Epidermal melanocyte (primary cell): ENCODE measurements around the gene HS6ST1.
A peak's percentile ranks its signal among the peaks of the same experiment; 100 is the strongest.

Experiments used
- DNase-seq: peaks from one replicate; pipeline ENCODE4 v3.0.0; 2011; ENCODE audit warnings: low spot score; ENCODE audit not compliant: insufficient read length

Gene HS6ST1

GRCh38 chr2:128318776-128319464 is at the start of gene HS6ST1:
Gene HS6ST1 (minus strand): TSS chr2:128318868. CDS start chr2:128318563, 305 bp downstream.
- DNase-seq, result peak; percentile 88

- DNase-seq, result no peak
Measured at GRCh38 chr2:128367601-128368359, 49.1 kb upstream of the HS6ST1 start.

- no peak for DNase-seq
Measured at GRCh38 chr2:128366713-128367511, 48.2 kb upstream of the HS6ST1 start.

GRCh38 chr2:128365217-128365905 is 46.7 kb upstream of the HS6ST1 start:
- DNase-seq, result no peak

- DNase-seq, result no peak
Measured at GRCh38 chr2:128364441-128364911, 45.8 kb upstream of the HS6ST1 start.

GRCh38 chr2:128363934-128364361 is 45.3 kb upstream of the HS6ST1 start:
- no peak for DNase-seq

GRCh38 chr2:128362889-128363228 is 44.2 kb upstream of the HS6ST1 start:
- DNase-seq, result peak; percentile 66

GRCh38 chr2:128362176-128362888 is 43.7 kb upstream of the HS6ST1 start:
- no peak for DNase-seq

GRCh38 chr2:128361376-128362131 is 42.9 kb upstream of the HS6ST1 start:
- no peak for DNase-seq

GRCh38 chr2:128360711-128361110 is 42.0 kb upstream of the HS6ST1 start:
- DNase-seq, result no peak

- no peak for DNase-seq
Measured at GRCh38 chr2:128359841-128360240, 41.2 kb upstream of the HS6ST1 start.

GRCh38 chr2:128358941-128359731 is 40.5 kb upstream of the HS6ST1 start:
- DNase-seq, result no peak

- no peak for DNase-seq
Measured at GRCh38 chr2:128357506-128358370, 39.1 kb upstream of the HS6ST1 start.

- DNase-seq, result no peak
Measured at GRCh38 chr2:128356127-128356526, 37.5 kb upstream of the HS6ST1 start.

- no peak for DNase-seq
Measured at GRCh38 chr2:128354726-128355470, 36.2 kb upstream of the HS6ST1 start.

- DNase-seq, result no peak
Measured at GRCh38 chr2:128354161-128354560, 35.5 kb upstream of the HS6ST1 start.

- no peak for DNase-seq
Measured at GRCh38 chr2:128350736-128351135, 32.1 kb upstream of the HS6ST1 start.
